MCF 10A (cell line): ENCODE measurements around the gene ZNF284. TPM values are rescaled to one million over a fixed set of nuclear protein-coding genes. Genes with fewer than 3 reads are reported as not detected.

Experiments
- BruUV-seq: library from RNA; stranded (reverse); fragments of 400-500 nt; replicated peaks from 2 replicates; lab custom pipeline; 2021; lab: Mats Ljungman, UMichigan
- CTCF ChIA-PET: fragments of 300-600 bp; sonication (Branson Sonifier 250); formaldehyde crosslinking; extraction: SDS; loops from one replicate; lab custom pipeline; 2021; ENCODE audit warnings: antibody characterized with exemption, inconsistent platforms; lab: Yijun Ruan, JAX
- POLR2A ChIA-PET: fragments of 300-600, 350-650 bp; sonication (Branson Sonifier 250); formaldehyde crosslinking; extraction: SDS; loops from one replicate; lab custom pipeline; 2020; ENCODE audit warnings: antibody characterized with exemption, inconsistent platforms; lab: Yijun Ruan, JAX
- DNase-seq: peaks from one replicate; pipeline ENCODE4 v3.0.0-alpha.2; 2018; ENCODE audit not compliant: unreplicated experiment
- H3K27ac Mint-ChIP-seq: one replicate; pipeline ENCODE4 v1.8.0; 2022; ENCODE audit warnings: mild to moderate bottlenecking, low read depth, mixed read lengths; ENCODE audit not compliant: unreplicated experiment
- H3K27me3 Mint-ChIP-seq: one replicate; pipeline ENCODE4 v1.8.0; 2022; ENCODE audit warnings: mixed read lengths; ENCODE audit not compliant: insufficient read depth, unreplicated experiment
- H3K36me3 Mint-ChIP-seq: one replicate; pipeline ENCODE4 v1.8.0; 2022; ENCODE audit warnings: mild to moderate bottlenecking, moderate library complexity, mixed read lengths; ENCODE audit not compliant: insufficient read depth, unreplicated experiment
- H3K4me1 Mint-ChIP-seq: one replicate; pipeline ENCODE4 v1.8.0; 2022; ENCODE audit warnings: mixed read lengths; ENCODE audit not compliant: insufficient read depth, unreplicated experiment
- H3K4me3 Mint-ChIP-seq: one replicate; pipeline ENCODE4 v1.8.0; 2022; ENCODE audit warnings: mild to moderate bottlenecking, moderate library complexity, mixed read lengths; ENCODE audit not compliant: unreplicated experiment
- H3K9me3 Mint-ChIP-seq: one replicate; pipeline ENCODE4 v1.8.0; 2022; ENCODE audit warnings: mixed read lengths; ENCODE audit not compliant: unreplicated experiment
- intact Hi-C: fragments of 100-400 bp; cut with micrococcal nuclease; formaldehyde crosslinking; loops from 2 replicates; pipeline ENCODE4 v1.14.1; 2022
- total RNA-seq: library from RNA; stranded (reverse); gene quantifications from 2 replicates; pipeline ENCODE4 v1.2.3, GENCODE V29; 2022
- TF ChIP-seq, protein P1 (sequence below): fragments of 200-600 bp; IDR thresholded peaks from one replicate; pipeline ENCODE4 v1.8.0; 2022; ENCODE audit warnings: antibody characterized with exemption, mild to moderate bottlenecking; ENCODE audit not compliant: unreplicated experiment

The ZNF284 gene
- total RNA-seq, 1 experiment from 2014 or later = 2.5 TPM

DNA sequence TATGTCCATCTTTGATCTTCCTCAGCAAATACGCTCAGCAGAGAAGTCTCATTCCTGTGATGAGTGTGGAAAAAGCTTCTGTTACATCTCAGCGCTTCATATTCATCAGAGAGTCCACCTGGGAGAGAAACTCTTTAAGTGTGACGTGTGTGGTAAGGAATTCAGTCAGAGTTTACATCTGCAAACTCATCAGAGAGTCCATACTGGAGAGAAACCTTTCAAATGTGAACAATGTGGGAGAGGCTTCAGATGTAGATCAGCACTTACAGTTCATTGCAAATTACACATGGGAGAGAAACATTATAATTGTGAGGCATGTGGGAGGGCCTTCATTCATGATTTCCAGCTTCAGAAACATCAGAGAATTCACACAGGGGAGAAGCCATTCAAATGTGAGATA is 5.7 kb upstream of the ZNF284 start:
- Mint-ChIP-seq H3K27ac (no peak overlapping the region), H3K9me3 (peaks cover 37% of the 10 kb centered on the region), H3K27me3 (no peaks in the 10 kb centered on the region), H3K4me1 (peaks cover 5% of the 10 kb centered on the region), H3K4me3 (no peak overlapping the region), H3K36me3 (no peaks in the 10 kb centered on the region)
- ChIA-PET CTCF (no interaction called here), POLR2A (no interaction called here)
- no peak for DNase-seq
- intact Hi-C loops = no loop called here
- BruUV-seq = no TSS peak
- TF ChIP-seq, protein P1, sequence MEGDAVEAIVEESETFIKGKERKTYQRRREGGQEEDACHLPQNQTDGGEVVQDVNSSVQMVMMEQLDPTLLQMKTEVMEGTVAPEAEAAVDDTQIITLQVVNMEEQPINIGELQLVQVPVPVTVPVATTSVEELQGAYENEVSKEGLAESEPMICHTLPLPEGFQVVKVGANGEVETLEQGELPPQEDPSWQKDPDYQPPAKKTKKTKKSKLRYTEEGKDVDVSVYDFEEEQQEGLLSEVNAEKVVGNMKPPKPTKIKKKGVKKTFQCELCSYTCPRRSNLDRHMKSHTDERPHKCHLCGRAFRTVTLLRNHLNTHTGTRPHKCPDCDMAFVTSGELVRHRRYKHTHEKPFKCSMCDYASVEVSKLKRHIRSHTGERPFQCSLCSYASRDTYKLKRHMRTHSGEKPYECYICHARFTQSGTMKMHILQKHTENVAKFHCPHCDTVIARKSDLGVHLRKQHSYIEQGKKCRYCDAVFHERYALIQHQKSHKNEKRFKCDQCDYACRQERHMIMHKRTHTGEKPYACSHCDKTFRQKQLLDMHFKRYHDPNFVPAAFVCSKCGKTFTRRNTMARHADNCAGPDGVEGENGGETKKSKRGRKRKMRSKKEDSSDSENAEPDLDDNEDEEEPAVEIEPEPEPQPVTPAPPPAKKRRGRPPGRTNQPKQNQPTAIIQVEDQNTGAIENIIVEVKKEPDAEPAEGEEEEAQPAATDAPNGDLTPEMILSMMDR = no peak

DNA sequence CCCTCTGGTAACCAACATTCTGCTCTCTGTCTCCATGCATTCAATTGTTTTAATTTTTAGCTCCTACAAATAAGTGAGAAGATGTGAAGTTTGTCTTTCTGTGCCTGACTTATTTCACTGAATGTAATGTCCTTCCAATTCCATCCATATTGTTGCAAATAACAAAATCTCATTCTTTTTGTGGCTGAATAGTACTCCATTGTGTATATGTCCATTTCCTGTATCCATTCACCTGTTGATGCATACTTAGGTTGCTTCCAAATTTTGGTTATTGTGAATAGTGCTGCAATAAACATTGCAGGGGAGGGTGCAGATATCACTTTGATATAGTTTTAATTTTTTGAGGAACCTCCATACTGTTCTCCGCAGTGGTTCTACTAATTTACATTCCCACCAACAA is 2.5 kb upstream of the ZNF284 start:
- H3K4me1 Mint-ChIP-seq = peaks cover 17% of the 10 kb centered on the region
- POLR2A ChIA-PET = interaction anchor here (0.7 to 1.1 kb wide), 2 partner anchors 25 to 847 kb away, joined by 3 to 4 read pairs; partner anchors contain the start of gene ZNF224
- no TSS peak for BruUV-seq
- DNase-seq = no peak
- H3K9me3 Mint-ChIP-seq = peaks cover 34% of the 10 kb centered on the region
- no peak overlapping the region for H3K4me3 Mint-ChIP-seq
- intact Hi-C loops = no loop called here
- no peaks in the 10 kb centered on the region for H3K27me3 Mint-ChIP-seq
- peaks cover 8% of the 10 kb centered on the region for H3K36me3 Mint-ChIP-seq
- TF ChIP-seq, protein P1 = no peak
- CTCF ChIA-PET = interaction anchor here (0.6 kb wide), 1 partner anchor 14 kb away, joined by 3 read pairs; no protein-coding TSS in a partner anchor
- no peak overlapping the region for H3K27ac Mint-ChIP-seq

DNA sequence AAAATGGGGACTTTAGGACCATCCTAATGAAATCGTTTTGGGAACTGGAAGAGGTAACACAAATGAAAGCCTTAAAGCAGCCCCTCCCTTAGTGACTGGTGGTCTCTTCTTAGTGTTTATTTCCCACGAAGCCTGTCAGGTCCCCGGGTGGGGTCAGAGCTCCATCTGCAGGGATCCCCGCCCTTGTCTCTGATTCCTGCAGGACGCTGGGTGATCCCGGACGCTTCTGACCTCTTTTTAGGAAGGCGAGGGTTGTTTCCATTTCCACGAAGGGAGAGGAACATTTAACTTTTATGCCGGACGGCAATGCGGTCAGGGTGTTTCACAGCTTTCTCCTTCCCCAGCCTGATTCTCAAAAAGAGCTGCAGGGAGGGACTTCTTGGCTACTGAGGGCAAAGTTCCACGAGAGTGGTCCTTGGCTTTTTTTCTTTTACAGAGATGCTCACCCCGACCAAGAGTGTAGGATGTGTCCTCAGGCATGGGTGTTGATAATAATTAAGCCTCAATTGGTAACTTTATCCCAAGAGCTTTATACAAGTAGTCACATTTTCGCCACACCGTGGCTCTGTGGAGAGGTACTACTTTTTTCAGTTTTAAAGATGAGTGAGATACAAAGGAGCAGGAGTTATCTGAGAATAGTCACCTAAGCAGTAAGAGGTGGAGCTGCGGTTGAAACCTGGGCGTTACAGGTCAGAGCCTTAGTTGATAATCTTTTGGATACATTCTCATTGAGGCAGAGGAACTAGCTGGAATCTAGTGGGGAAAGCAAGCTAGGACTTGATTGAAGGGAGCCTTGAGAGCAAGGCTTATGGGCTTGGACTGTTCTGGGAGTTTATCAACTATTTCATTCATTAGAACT is 813 bp downstream of the ZNF284 start:
- CTCF ChIA-PET = interaction anchor here (0.5 to 2.1 kb wide), 5 partner anchors 8 to 240 kb away, joined by 4 to 7 read pairs (median 4); partner anchors contain the start of gene ZNF224
- H3K4me3 Mint-ChIP-seq = peak overlapping the region; percentile 83

DNA sequence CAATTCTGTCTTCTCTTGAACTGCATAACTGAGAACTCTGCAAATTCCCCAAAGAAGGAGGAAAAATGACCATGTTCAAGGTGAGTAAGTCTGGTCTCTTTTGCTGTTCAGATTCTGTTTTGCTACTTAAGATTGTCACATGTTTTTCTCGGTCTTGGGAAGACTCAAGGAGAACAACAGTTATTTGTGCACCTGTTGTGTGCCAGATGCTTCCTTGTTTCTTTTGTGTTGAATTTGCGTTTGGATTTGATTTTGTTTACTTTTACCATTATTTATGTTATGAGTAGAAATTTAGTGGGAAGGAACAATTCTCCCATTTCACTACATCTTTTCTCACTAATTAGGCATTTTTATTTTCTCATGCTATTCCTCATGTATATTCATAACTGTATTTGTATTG is 4.4 kb downstream of the ZNF284 start:
- POLR2A ChIA-PET = no interaction called here
- CTCF ChIA-PET = no interaction called here
- peaks cover 5% of the 10 kb centered on the region for H3K9me3 Mint-ChIP-seq
- DNase-seq = no peak
- no TSS peak for BruUV-seq
- H3K36me3 Mint-ChIP-seq = peaks cover 21% of the 10 kb centered on the region
- H3K27me3 Mint-ChIP-seq = no peaks in the 10 kb centered on the region
- no peak overlapping the region for H3K4me3 Mint-ChIP-seq
- H3K4me1 Mint-ChIP-seq = peaks cover 12% of the 10 kb centered on the region
- intact Hi-C loops = no loop called here
- H3K27ac Mint-ChIP-seq = no peak overlapping the region
- TF ChIP-seq, protein P1 = no peak

More for the DNA sequence above, 813 bp downstream of the ZNF284 start:
- POLR2A ChIA-PET = interaction anchor here (0.6 to 3.2 kb wide), 14 partner anchors 19 to 545 kb away, joined by 3 to 29 read pairs (median 4); partner anchors contain the start of genes ZNF223, ZNF224, ZNF225 and ZNF226
- Mint-ChIP-seq H3K9me3 (peaks cover 23% of the 10 kb centered on the region), H3K27me3 (no peaks in the 10 kb centered on the region), H3K4me1 (peaks cover 17% of the 10 kb centered on the region), H3K27ac (peak overlapping the region; percentile 84), H3K36me3 (peaks cover 11% of the 10 kb centered on the region)
- TF ChIP-seq, protein P1 = no peak
- intact Hi-C loops = loop anchor here (1.0 to 2.0 kb wide), 3 partner anchors 22 to 137 kb away; partner anchors contain the start of genes ZNF224, ZNF230 and ZNF45
- DNase-seq = peak; percentile 6
- no TSS peak for BruUV-seq
